Measurements from ENCODE around the gene RPL5.

- TF ChIP-seq, protein P1, sequence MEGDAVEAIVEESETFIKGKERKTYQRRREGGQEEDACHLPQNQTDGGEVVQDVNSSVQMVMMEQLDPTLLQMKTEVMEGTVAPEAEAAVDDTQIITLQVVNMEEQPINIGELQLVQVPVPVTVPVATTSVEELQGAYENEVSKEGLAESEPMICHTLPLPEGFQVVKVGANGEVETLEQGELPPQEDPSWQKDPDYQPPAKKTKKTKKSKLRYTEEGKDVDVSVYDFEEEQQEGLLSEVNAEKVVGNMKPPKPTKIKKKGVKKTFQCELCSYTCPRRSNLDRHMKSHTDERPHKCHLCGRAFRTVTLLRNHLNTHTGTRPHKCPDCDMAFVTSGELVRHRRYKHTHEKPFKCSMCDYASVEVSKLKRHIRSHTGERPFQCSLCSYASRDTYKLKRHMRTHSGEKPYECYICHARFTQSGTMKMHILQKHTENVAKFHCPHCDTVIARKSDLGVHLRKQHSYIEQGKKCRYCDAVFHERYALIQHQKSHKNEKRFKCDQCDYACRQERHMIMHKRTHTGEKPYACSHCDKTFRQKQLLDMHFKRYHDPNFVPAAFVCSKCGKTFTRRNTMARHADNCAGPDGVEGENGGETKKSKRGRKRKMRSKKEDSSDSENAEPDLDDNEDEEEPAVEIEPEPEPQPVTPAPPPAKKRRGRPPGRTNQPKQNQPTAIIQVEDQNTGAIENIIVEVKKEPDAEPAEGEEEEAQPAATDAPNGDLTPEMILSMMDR (IDR thresholded peaks at IDR 0.05): no peak
- TF ChIP-seq EZH2 (IDR thresholded peaks at IDR 0.05; ENCODE audit: borderline replicate concordance, insufficient read depth, low read depth, low read length, poor library complexity, severe bottlenecking): no peak
These were observed 47.0 kb upstream of the RPL5 start, which contains the start of gene EVI5 for GRCh38 chr1:92784639-92785500.
